Endodermal cell (in vitro differentiated cells): ENCODE data around the gene LRRC27. TPM values are rescaled to one million over a fixed set of nuclear protein-coding genes. Genes with fewer than 3 reads are reported as not detected.
A peak's percentile ranks its signal among the peaks of the same experiment; 100 is the strongest.

ENCODE experiments used
- DNase-seq: peaks from one replicate; pipeline ENCODE4 v3.0.0-alpha.2; 2017
- H3K27ac ChIP-seq: 2 replicates; pipeline ENCODE4 v1.5.1; 2013; ENCODE audit warnings: mild to moderate bottlenecking, low read depth, low read length, moderate library complexity
- H3K27me3 ChIP-seq: 2 replicates; pipeline ENCODE4 v1.6.1; 2013; ENCODE audit warnings: mild to moderate bottlenecking, low read length, moderate library complexity; ENCODE audit not compliant: insufficient read depth, control insufficient read depth, poor library complexity, severe bottlenecking
- H3K36me3 ChIP-seq: 2 replicates; pipeline ENCODE4 v1.7.0; 2013; ENCODE audit warnings: mild to moderate bottlenecking, low read length, moderate library complexity; ENCODE audit not compliant: control insufficient read depth, insufficient read depth
- H3K4me1 ChIP-seq: one replicate; pipeline ENCODE4 v1.7.0; 2013; ENCODE audit warnings: low read length; ENCODE audit not compliant: control insufficient read depth, insufficient read depth
- H3K4me3 ChIP-seq: 2 replicates; pipeline ENCODE4 v1.5.1; 2013; ENCODE audit warnings: mild to moderate bottlenecking, low read length, moderate library complexity
- H3K9ac ChIP-seq: 2 replicates; pipeline ENCODE4 v1.6.1; 2013; ENCODE audit warnings: mild to moderate bottlenecking, low read length, moderate library complexity; ENCODE audit not compliant: poor library complexity, severe bottlenecking; ENCODE audit errors: extremely low read depth
- H3K9me3 ChIP-seq: 2 replicates; pipeline ENCODE4 v1.6.1; 2013; ENCODE audit warnings: mild to moderate bottlenecking, low read length, moderate library complexity; ENCODE audit not compliant: control insufficient read depth
- H3K27ac Mint-ChIP-seq: 2 replicates; pipeline ENCODE4 v1.8.0; 2020; ENCODE audit warnings: mixed read lengths
- H3K27me3 Mint-ChIP-seq: 2 replicates; pipeline ENCODE4 v1.8.0; 2021; ENCODE audit warnings: mild to moderate bottlenecking, mixed read lengths; ENCODE audit not compliant: insufficient read depth
- H3K36me3 Mint-ChIP-seq: 2 replicates; pipeline ENCODE4 v1.8.0; 2020; ENCODE audit warnings: low read depth, mixed read lengths
- H3K4me1 Mint-ChIP-seq: 2 replicates; pipeline ENCODE4 v1.8.0; 2020; ENCODE audit warnings: mixed read lengths
- H3K4me3 Mint-ChIP-seq: 2 replicates; pipeline ENCODE4 v1.8.0; 2020; ENCODE audit warnings: mild to moderate bottlenecking, moderate library complexity, mixed read lengths
- H3K9me3 Mint-ChIP-seq: 2 replicates; pipeline ENCODE4 v1.8.0; 2020; ENCODE audit warnings: mild to moderate bottlenecking, mixed read lengths
- CTCF ChIP-seq: fragments of 200-600 bp; sonication (generic); conservative IDR thresholded peaks from 2 replicates; pipeline ENCODE4 v1.5.0; 2021; ENCODE audit warnings: antibody characterized with exemption, mild to moderate bottlenecking
- WGBS, 2 experiments: methylation state at CpG; one replicate each; pipeline versions ENCODE4 v1.1.5 to v1.1.7; 2013; ENCODE audit warnings: missing lambda C conversion rate in 2 of 2, mixed read lengths in 1 of 2; ENCODE audit not compliant: insufficient coverage in 1 of 2, insufficient read length in 1 of 2; 5-methylcytosine and 5-hydroxymethylcytosine counted together
- total RNA-seq, 2 donors: library from RNA; stranded (reverse); fragmentation: NEBNext Ultra II Directional in 1 of 2; extraction: Animal tissue kit (Norgen Biotek cat#: 25700) in 1 of 2; gene quantifications; 2 replicates in 1 of 2; 3 replicates in 1 of 2; pipeline ENCODE4 v1.2.1, GENCODE V29; 2021

The LRRC27 gene
- total RNA-seq, 2 donors from 2014 or later, result 10.3 to 14.6 TPM

DNA sequence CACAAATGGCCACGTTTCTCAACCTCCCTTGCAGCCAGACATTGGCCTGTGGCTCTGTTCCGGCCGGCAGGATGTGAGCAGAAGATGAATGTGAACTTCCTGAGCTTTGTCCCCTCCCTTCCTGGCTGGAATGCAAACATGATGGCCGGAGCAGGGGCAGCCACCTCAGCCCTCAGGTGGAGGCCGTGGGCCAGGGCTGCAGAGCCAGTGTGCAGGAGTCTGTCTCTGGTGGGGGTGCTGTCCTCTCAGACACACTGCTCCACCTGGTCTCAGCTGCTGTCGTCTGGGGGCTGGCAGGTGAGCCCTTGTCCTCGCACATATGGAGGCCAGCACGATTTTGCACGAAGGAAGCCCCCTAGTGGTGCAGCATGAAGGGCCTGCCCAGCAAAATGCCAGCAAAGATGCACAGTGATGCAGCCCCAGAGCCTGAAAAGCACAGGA lies 39.7 kb downstream of the LRRC27 start:
- H3K36me3 ChIP-seq, result no peaks in the 10 kb centered on the region
- H3K9me3 ChIP-seq, result no peaks in the 10 kb centered on the region
- Mint-ChIP-seq H3K27me3 (no peaks in the 10 kb centered on the region), H3K9me3 (peaks cover 1% of the 10 kb centered on the region), H3K4me1 (peaks cover 3% of the 10 kb centered on the region), H3K27ac (no peak overlapping the region), H3K36me3 (peaks cover 8% of the 10 kb centered on the region), H3K4me3 (no peak overlapping the region)
- 75 to 85% methylated on average over 5 to 9 of the region's 9 CpGs for WGBS, 2 experiments
- H3K9ac ChIP-seq, result no peak overlapping the region
- peak; percentile 69 for TF ChIP-seq CTCF
- H3K4me3 ChIP-seq, result no peak overlapping the region
- H3K27me3 ChIP-seq, result no peaks in the 10 kb centered on the region
- no peaks in the 10 kb centered on the region for H3K4me1 ChIP-seq
- peak; percentile 74 for DNase-seq
- H3K27ac ChIP-seq, result no peak overlapping the region

GRCh38 chr10:132372516-132373095 lies 40.6 kb downstream of the LRRC27 start:
- H3K27ac Mint-ChIP-seq, result no peak overlapping the region
- peaks cover 1% of the 10 kb centered on the region for H3K9me3 Mint-ChIP-seq
- H3K4me1 ChIP-seq, result no peaks in the 10 kb centered on the region
- H3K36me3 Mint-ChIP-seq, result no peaks in the 10 kb centered on the region
- no peak for DNase-seq
- H3K4me3 Mint-ChIP-seq, result no peak overlapping the region
- peaks cover 3% of the 10 kb centered on the region for H3K4me1 Mint-ChIP-seq
- H3K9me3 ChIP-seq, result no peaks in the 10 kb centered on the region
- no peak overlapping the region for H3K4me3 ChIP-seq
- TF ChIP-seq CTCF, result no peak
- no peak overlapping the region for H3K27ac ChIP-seq
- no peaks in the 10 kb centered on the region for H3K27me3 Mint-ChIP-seq
- no peaks in the 10 kb centered on the region for H3K27me3 ChIP-seq
- H3K36me3 ChIP-seq, result no peaks in the 10 kb centered on the region
- 93 to 96% methylated on average over 16 of the region's 16 CpGs for WGBS, 2 experiments
- H3K9ac ChIP-seq, result no peak overlapping the region

DNA sequence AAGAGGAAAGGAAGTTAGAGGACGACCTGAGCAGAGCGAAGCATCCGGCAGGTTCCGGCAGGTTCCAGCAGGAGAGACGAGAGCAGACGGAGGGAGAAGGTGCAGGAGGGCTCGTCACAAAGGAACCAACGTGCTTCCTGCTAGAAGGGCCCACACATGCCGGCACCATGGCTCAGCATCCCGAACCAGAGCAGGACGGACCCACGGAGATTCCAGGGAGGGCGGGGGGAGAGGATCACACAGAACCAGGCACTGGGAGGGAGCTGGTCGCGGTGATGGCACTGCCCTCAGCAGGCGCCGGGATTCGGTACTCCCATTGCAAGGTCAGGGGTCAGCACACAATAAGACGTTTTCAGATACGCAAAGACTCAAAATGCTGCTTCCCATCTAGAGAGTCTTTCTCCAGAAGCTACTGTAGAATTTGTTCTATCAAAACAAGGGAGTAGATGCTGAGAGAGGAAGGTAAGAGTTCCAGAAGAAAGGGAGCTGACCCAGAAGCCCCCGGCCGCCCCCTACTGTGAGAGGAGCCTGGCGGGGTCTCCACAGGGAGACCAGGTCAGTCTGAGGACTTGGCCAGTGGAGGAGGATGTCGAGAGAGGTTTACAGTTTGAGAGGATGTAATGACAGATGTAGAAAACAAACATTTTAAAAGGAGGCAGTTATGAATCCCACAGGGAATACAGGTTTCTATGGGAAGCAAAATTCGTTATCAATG lies 41.4 kb downstream of the LRRC27 start:
- no peak for DNase-seq
- no peak overlapping the region for H3K9ac ChIP-seq
- 90 to 94% methylated on average over 22 to 25 of the region's 25 CpGs for WGBS, 2 experiments
- no peak overlapping the region for H3K4me3 ChIP-seq
- peak overlapping the region; percentile 19 for H3K27ac Mint-ChIP-seq
- no peak for TF ChIP-seq CTCF
- no peak overlapping the region for H3K27ac ChIP-seq
- H3K36me3 ChIP-seq, result no peaks in the 10 kb centered on the region
- H3K9me3 Mint-ChIP-seq, result peaks cover 1% of the 10 kb centered on the region
- no peaks in the 10 kb centered on the region for H3K36me3 Mint-ChIP-seq
- no peaks in the 10 kb centered on the region for H3K27me3 ChIP-seq
- no peaks in the 10 kb centered on the region for H3K27me3 Mint-ChIP-seq
- H3K9me3 ChIP-seq, result no peaks in the 10 kb centered on the region
- peaks cover 3% of the 10 kb centered on the region for H3K4me1 Mint-ChIP-seq
- H3K4me3 Mint-ChIP-seq, result no peak overlapping the region
- no peaks in the 10 kb centered on the region for H3K4me1 ChIP-seq
